H9 (cell line): ENCODE results near the gene DHDDS. TPM values are rescaled to one million over a fixed set of nuclear protein-coding genes. Genes with fewer than 3 reads are reported as not detected.

Experiments used
- DNase-seq: peaks from one replicate; pipeline ENCODE4 v3.0.0-alpha.2; 2017
- H2AFZ ChIP-seq: one replicate; pipeline ENCODE4 v1.6.1; 2013; ENCODE audit warnings: mild to moderate bottlenecking, low read length, control low read depth, moderate library complexity
- H2AK5ac ChIP-seq: 2 replicates; pipeline ENCODE4 v1.6.1; 2013; ENCODE audit warnings: low read length, control low read depth, mixed read lengths; ENCODE audit not compliant: insufficient read length
- H2BK120ac ChIP-seq: one replicate; pipeline ENCODE4 v1.6.1; 2013; ENCODE audit warnings: low read depth, mild to moderate bottlenecking, low read length, control low read depth, inconsistent platforms; ENCODE audit not compliant: poor library complexity, severe bottlenecking
- H2BK12ac ChIP-seq: 2 replicates; pipeline ENCODE4 v1.6.1; 2013; ENCODE audit warnings: low read length, control low read depth, mixed read lengths, low read depth; ENCODE audit not compliant: insufficient read length
- H2BK15ac ChIP-seq: 2 replicates; pipeline ENCODE4 v1.6.1; 2013; ENCODE audit warnings: low read depth, low read length, control low read depth
- H2BK20ac ChIP-seq: one replicate; pipeline ENCODE4 v1.6.1; 2013; ENCODE audit warnings: low read depth, mild to moderate bottlenecking, low read length, control low read depth, inconsistent platforms; ENCODE audit not compliant: poor library complexity, severe bottlenecking
- H2BK5ac ChIP-seq: 2 replicates; pipeline ENCODE4 v1.6.1; 2013; ENCODE audit warnings: low read length, control low read depth, mixed read lengths; ENCODE audit not compliant: insufficient read length
- H3K14ac ChIP-seq: 2 replicates; pipeline ENCODE4 v1.6.1; 2013; ENCODE audit warnings: low read length, control low read depth; ENCODE audit not compliant: insufficient read depth
- H3K18ac ChIP-seq: 2 replicates; pipeline ENCODE4 v1.6.1; 2013; ENCODE audit warnings: low read depth, mild to moderate bottlenecking, mixed read lengths, low read length, control low read depth; ENCODE audit not compliant: insufficient read length
- H3K23ac ChIP-seq: 2 replicates; pipeline ENCODE4 v1.6.1; 2013; ENCODE audit warnings: low read length, control low read depth, mixed read lengths, low read depth; ENCODE audit not compliant: insufficient read length
- H3K23me2 ChIP-seq: 2 replicates; pipeline ENCODE4 v1.6.1; 2013; ENCODE audit warnings: low read depth, mild to moderate bottlenecking, mixed read lengths, low read length, control low read depth; ENCODE audit not compliant: insufficient read length, poor library complexity, severe bottlenecking
- H3K27ac ChIP-seq: 2 replicates; pipeline ENCODE4 v1.5.1; 2013; ENCODE audit warnings: low read length, control low read depth, mixed read lengths, low read depth; ENCODE audit not compliant: insufficient read length
- H3K27me3 ChIP-seq: 2 replicates; pipeline ENCODE4 v1.6.1; 2013; ENCODE audit warnings: low read length, control low read depth, inconsistent platforms; ENCODE audit not compliant: insufficient read depth
- H3K4ac ChIP-seq: 2 replicates; pipeline ENCODE4 v1.6.1; 2013; ENCODE audit warnings: low read depth, mild to moderate bottlenecking, control low read depth, inconsistent platforms, low read length, moderate library complexity
- H3K4me1 ChIP-seq: 2 replicates; pipeline ENCODE4 v1.6.1; 2013; ENCODE audit warnings: low read length, control low read depth, inconsistent platforms; ENCODE audit not compliant: insufficient read depth
- H3K4me2 ChIP-seq: 2 replicates; pipeline ENCODE4 v1.6.1; 2013; ENCODE audit warnings: low read length, control low read depth, mixed read lengths; ENCODE audit not compliant: insufficient read length, insufficient read depth
- H3K56ac ChIP-seq: 2 replicates; pipeline ENCODE4 v1.6.1; 2013; ENCODE audit warnings: low read depth, mild to moderate bottlenecking, mixed read lengths, low read length, control low read depth; ENCODE audit not compliant: insufficient read length
- H3K79me1 ChIP-seq: 2 replicates; pipeline ENCODE4 v1.6.1; 2013; ENCODE audit warnings: low read depth, mild to moderate bottlenecking, moderate library complexity, low read length, control low read depth, inconsistent platforms; ENCODE audit not compliant: insufficient read depth, poor library complexity, severe bottlenecking
- H3K79me2 ChIP-seq: 2 replicates; pipeline ENCODE4 v1.6.1; 2013; ENCODE audit warnings: low read length, control low read depth, inconsistent platforms; ENCODE audit not compliant: insufficient read depth
- H3K9ac ChIP-seq: 2 replicates; pipeline ENCODE4 v1.6.1; 2013; ENCODE audit warnings: low read length, control low read depth, mixed read lengths; ENCODE audit not compliant: insufficient read length; ENCODE audit errors: extremely low read depth
- H3K9me3 ChIP-seq: one replicate; pipeline ENCODE4 v1.6.1; 2013; ENCODE audit warnings: low read depth, low read length, inconsistent platforms; ENCODE audit not compliant: control insufficient read depth
- H3T11ph ChIP-seq: one replicate; pipeline ENCODE4 v1.6.1; 2013; ENCODE audit warnings: mild to moderate bottlenecking, low read length, control low read depth, inconsistent platforms
- H4K20me1 ChIP-seq: one replicate; pipeline ENCODE4 v1.6.1; 2013; ENCODE audit not compliant: control insufficient read depth, insufficient read length, insufficient read depth
- H4K5ac ChIP-seq: 2 replicates; pipeline ENCODE4 v1.6.1; 2013; ENCODE audit warnings: low read depth, mild to moderate bottlenecking, mixed read lengths, low read length, control low read depth; ENCODE audit not compliant: insufficient read length
- H4K8ac ChIP-seq: replicated peaks from 2 replicates; pipeline ENCODE4 v1.6.1; 2013; ENCODE audit warnings: low read length, control low read depth, mixed read lengths, low read depth; ENCODE audit not compliant: insufficient read length
- H4K91ac ChIP-seq: 2 replicates; pipeline ENCODE4 v1.6.1; 2013; ENCODE audit warnings: low read depth, mild to moderate bottlenecking, moderate library complexity, mixed read lengths, low read length, control low read depth; ENCODE audit not compliant: insufficient read length
- H3K27ac Mint-ChIP-seq, 3 experiments: 2 replicates in 2 of 3; 3 replicates in 1 of 3; pipeline ENCODE4 v1.8.0; 2020 to 2021; ENCODE audit warnings: mixed read lengths in 3 of 3, mild to moderate bottlenecking in 1 of 3, moderate library complexity in 1 of 3
- H3K27me3 Mint-ChIP-seq: 2 replicates; pipeline ENCODE4 v1.8.0; 2021; ENCODE audit warnings: low read depth, mild to moderate bottlenecking, moderate library complexity, mixed read lengths
- H3K36me3 Mint-ChIP-seq, 3 experiments: 2 replicates in 2 of 3; 3 replicates in 1 of 3; pipeline ENCODE4 v1.8.0; 2020 to 2021; ENCODE audit warnings: low read depth in 3 of 3, mixed read lengths in 3 of 3; ENCODE audit not compliant: insufficient read depth in 1 of 3
- H3K4me1 Mint-ChIP-seq, 2 experiments: 2 replicates each; pipeline ENCODE4 v1.8.0; 2020; ENCODE audit warnings: mixed read lengths in 2 of 2
- H3K4me3 Mint-ChIP-seq, 2 experiments: 2 replicates in 1 of 2; 3 replicates in 1 of 2; pipeline ENCODE4 v1.8.0; 2020 to 2021; ENCODE audit warnings: mild to moderate bottlenecking in 2 of 2, mixed read lengths in 2 of 2, moderate library complexity in 1 of 2
- H3K9me3 Mint-ChIP-seq, 2 experiments: 2 replicates in 1 of 2; 3 replicates in 1 of 2; pipeline ENCODE4 v1.8.0; 2020; ENCODE audit warnings: mild to moderate bottlenecking in 2 of 2, mixed read lengths in 2 of 2, moderate library complexity in 1 of 2
- CTCF ChIP-seq: fragments of 200-600 bp; sonication (generic); conservative IDR thresholded peaks from 3 replicates; pipeline ENCODE4 v1.8.0; 2021; ENCODE audit warnings: antibody characterized with exemption, mild to moderate bottlenecking
- whole genome bisulfite sequencing: extraction: QIAGEN DNeasy Blood & Tissue Kit; methylation state at CpG from one replicate; pipeline ENCODE4 v1.1.7; 2013; ENCODE audit warnings: missing lambda C conversion rate, low lambda C conversion rate, mixed read lengths; ENCODE audit not compliant: insufficient read length; ENCODE audit errors: extremely low coverage; 5-methylcytosine and 5-hydroxymethylcytosine counted together
- total RNA-seq: library from RNA; stranded (reverse); gene quantifications from 2 replicates; pipeline ENCODE4 v1.2.1, GENCODE V29; 2021

The DHDDS gene
- total RNA-seq, 1 experiment from 2014 or later: 61.2 TPM

- Histone ChIP-seq H3T11ph (no peak overlapping the region), H4K8ac (no peak overlapping the region), H3K4me1 (no peaks in the 10 kb centered on the region), H2AK5ac (no peak overlapping the region), H3K14ac (no peak overlapping the region), H3K4ac (no peak overlapping the region), H2BK12ac (no peak overlapping the region), H4K20me1 (no peaks in the 10 kb centered on the region), H3K23me2 (no peaks in the 10 kb centered on the region), H3K79me2 (no peaks in the 10 kb centered on the region), H3K18ac (no peak overlapping the region), H4K5ac (no peak overlapping the region), H2BK120ac (no peak overlapping the region), H2AFZ (no peak overlapping the region), H2BK20ac (no peak overlapping the region), H3K27ac (no peak overlapping the region), H3K56ac (no peak overlapping the region), H3K27me3 (no peaks in the 10 kb centered on the region), H3K79me1 (no peaks in the 10 kb centered on the region), H2BK15ac (no peak overlapping the region), H4K91ac (no peak overlapping the region), H3K9ac (no peak overlapping the region), H3K9me3 (no peaks in the 10 kb centered on the region), H3K23ac (no peak overlapping the region), H3K4me2 (no peak overlapping the region), H2BK5ac (no peak overlapping the region)
- Mint-ChIP-seq H3K27me3 (no peaks in the 10 kb centered on the region; the same call in 1 of the 2 replicates), H3K4me3 (no peak overlapping the region), H3K9me3 (no peaks in the 10 kb centered on the region), H3K27ac (no peak overlapping the region; a peak in 1 of 7 replicates), H3K4me1 (peaks cover 0 to 6% of the 10 kb centered on the region in 2 experiments; a peak in 2 of 4 replicates), H3K36me3 (peaks cover under 1 to 7% (median 4%) of the 10 kb centered on the region in 3 experiments; a peak in 6 of 7 replicates)
- TF ChIP-seq CTCF: no peak
- WGBS: no CpG with 5 or more reads among the region's 2 CpGs
- no peak for DNase-seq
Measured at GRCh38 chr1:26483980-26484379, 51.9 kb downstream of the DHDDS start.
